ENCODE results near the gene PRC1. TPM values are rescaled to one million over a fixed set of nuclear protein-coding genes. Genes with fewer than 3 reads are reported as not detected.

The PRC1 gene
- total RNA-seq, 1 experiment from 2014 or later = 125 TPM

- H3K36me3 Mint-ChIP-seq (ENCODE audit: insufficient read depth, unreplicated experiment) = peaks cover 47% of the 10 kb centered on the region
- DNase-seq (ENCODE audit: unreplicated experiment) = no peak
- H3K27me3 Mint-ChIP-seq (ENCODE audit: insufficient read depth, unreplicated experiment) = no peaks in the 10 kb centered on the region
- intact Hi-C loops (cut with micrococcal nuclease) = no loop called here
- ChIA-PET CTCF (interaction anchor here (0.6 to 1.2 kb wide), 2 partner anchors 12 to 15 kb away, joined by 3 to 4 read pairs; no protein-coding TSS in a partner anchor), POLR2A (interaction anchor here (1.0 to 1.9 kb wide), 2 partner anchors 11 to 14 kb away, joined by 3 to 6 read pairs; partner anchors contain the start of gene HDDC3)
- H3K9me3 Mint-ChIP-seq (ENCODE audit: unreplicated experiment) = no peaks in the 10 kb centered on the region
- no peak overlapping the region for H3K4me3 Mint-ChIP-seq (ENCODE audit: unreplicated experiment)
- no peak overlapping the region for H3K27ac Mint-ChIP-seq (ENCODE audit: low read depth, unreplicated experiment)
- no peak for TF ChIP-seq CTCF (IDR thresholded peaks at IDR 0.05; ENCODE audit: unreplicated experiment)
- BruUV-seq (replicated peaks) = no TSS peak
- H3K4me1 Mint-ChIP-seq (ENCODE audit: insufficient read depth, unreplicated experiment) = no peaks in the 10 kb centered on the region
These were observed 76.1 kb downstream of the PRC1 start for GRCh38 chr15:90918034-90918788.

- Mint-ChIP-seq H3K4me3 (ENCODE audit: unreplicated experiment) (no peak overlapping the region), H3K36me3 (ENCODE audit: insufficient read depth, unreplicated experiment) (peaks cover 44% of the 10 kb centered on the region), H3K9me3 (ENCODE audit: unreplicated experiment) (no peaks in the 10 kb centered on the region), H3K4me1 (ENCODE audit: insufficient read depth, unreplicated experiment) (no peaks in the 10 kb centered on the region), H3K27ac (ENCODE audit: low read depth, unreplicated experiment) (no peak overlapping the region), H3K27me3 (ENCODE audit: insufficient read depth, unreplicated experiment) (no peaks in the 10 kb centered on the region)
- no peak for TF ChIP-seq CTCF (IDR thresholded peaks at IDR 0.05; ENCODE audit: unreplicated experiment)
- intact Hi-C loops (cut with micrococcal nuclease) = no loop called here
- ChIA-PET POLR2A (interaction anchor here (1.9 kb wide), 1 partner anchor 12 kb away, joined by 6 read pairs; no protein-coding TSS in a partner anchor), CTCF (interaction anchor here (0.6 kb wide), 1 partner anchor 16 kb away, joined by 3 read pairs; no protein-coding TSS in a partner anchor)
- BruUV-seq (replicated peaks) = no TSS peak
- DNase-seq (ENCODE audit: unreplicated experiment) = no peak
These were observed 76.8 kb downstream of the PRC1 start for GRCh38 chr15:90917569-90917968.

GRCh38 chr15:90916461-90916860, 77.9 kb downstream of the PRC1 start:
- no peak for TF ChIP-seq CTCF (IDR thresholded peaks at IDR 0.05; ENCODE audit: unreplicated experiment)
- H3K27ac Mint-ChIP-seq (ENCODE audit: low read depth, unreplicated experiment) = no peak overlapping the region
- ChIA-PET POLR2A (no interaction called here), CTCF (interaction anchor here (0.8 to 1.2 kb wide), 2 partner anchors 15 to 32 kb away, joined by 4 read pairs; no protein-coding TSS in a partner anchor)
- intact Hi-C loops (cut with micrococcal nuclease) = no loop called here
- H3K27me3 Mint-ChIP-seq (ENCODE audit: insufficient read depth, unreplicated experiment) = no peaks in the 10 kb centered on the region
- no peaks in the 10 kb centered on the region for H3K9me3 Mint-ChIP-seq (ENCODE audit: unreplicated experiment)
- no TSS peak for BruUV-seq (replicated peaks)
- no peak for DNase-seq (ENCODE audit: unreplicated experiment)
- no peaks in the 10 kb centered on the region for H3K4me1 Mint-ChIP-seq (ENCODE audit: insufficient read depth, unreplicated experiment)
- H3K36me3 Mint-ChIP-seq (ENCODE audit: insufficient read depth, unreplicated experiment) = peaks cover 41% of the 10 kb centered on the region
- H3K4me3 Mint-ChIP-seq (ENCODE audit: unreplicated experiment) = no peak overlapping the region

Other genes starting within 250 kb of the PRC1 start
- 48.8 and 49.4 TPM in 2 replicates for gene FURIN, start 125.9 kb downstream of the PRC1 start, total RNA-seq (2022)
- 0.32 and 0.91 TPM in 2 replicates for gene FES, start 110.0 kb downstream of the PRC1 start, total RNA-seq (2022)
- gene MAN2A2, start 91.2 kb downstream of the PRC1 start, total RNA-seq (2022) = 42.1 and 42.4 TPM in 2 replicates
- gene HDDC3, start 62.0 kb downstream of the PRC1 start, total RNA-seq (2022) = 23.6 and 25.5 TPM in 2 replicates
- 61.7 and 63.1 TPM in 2 replicates for gene UNC45A, start 59.2 kb downstream of the PRC1 start, total RNA-seq (2022)
- gene RCCD1, start 39.7 kb downstream of the PRC1 start, total RNA-seq (2022) = 21.5 and 29.0 TPM in 2 replicates
- gene VPS33B, start 28.1 kb upstream of the PRC1 start, total RNA-seq (2022) = 11.7 and 12.6 TPM in 2 replicates
- 0.44 and 0.96 TPM in 2 replicates for gene SV2B, start 105.7 kb upstream of the PRC1 start, total RNA-seq (2022)